Measurements from ENCODE around the gene DNAJB1.
"Not testable (repeated sequence)": the region's sequence is repeated elsewhere in the genome, so short reads cannot be mapped to it uniquely, and the experiment has no call there.

The DNAJB1 gene

GRCh38 chr19:14517840-14518505, at the start of gene DNAJB1:
Gene DNAJB1 (minus strand): TSS chr19:14518397. CDS start chr19:14518349, 48 bp downstream.
- DNase-seq, result peak; percentile 73

GRCh38 chr19:14567079-14567478, 48.9 kb upstream of the DNAJB1 start:
- DNase-seq, result no peak

DNA sequence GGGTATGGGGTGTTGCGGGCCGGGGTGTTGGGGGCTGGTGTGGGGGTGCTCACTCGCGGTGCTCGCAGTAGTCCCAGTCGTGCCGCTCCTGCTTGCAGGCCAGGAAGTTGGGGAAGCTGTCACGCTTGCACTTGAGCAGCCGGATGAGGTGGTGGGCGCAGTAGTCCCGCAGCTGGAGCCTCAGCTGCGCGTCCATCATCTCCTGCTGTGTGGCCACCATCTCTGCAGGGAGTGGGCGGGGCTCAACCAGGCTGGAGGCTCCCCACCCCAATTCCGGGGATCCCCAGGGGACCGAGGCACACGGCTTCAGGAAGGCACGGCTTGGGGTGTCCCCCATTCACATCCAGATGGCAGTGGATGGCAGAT, 48.5 kb upstream of the DNAJB1 start:
- DNase-seq, result no peak

- no peak for DNase-seq
Observed at GRCh38 chr19:14565765-14566711, 47.8 kb upstream of the DNAJB1 start.

- DNase-seq, result no peak
Observed at GRCh38 chr19:14565298-14565679, 47.1 kb upstream of the DNAJB1 start.

DNA sequence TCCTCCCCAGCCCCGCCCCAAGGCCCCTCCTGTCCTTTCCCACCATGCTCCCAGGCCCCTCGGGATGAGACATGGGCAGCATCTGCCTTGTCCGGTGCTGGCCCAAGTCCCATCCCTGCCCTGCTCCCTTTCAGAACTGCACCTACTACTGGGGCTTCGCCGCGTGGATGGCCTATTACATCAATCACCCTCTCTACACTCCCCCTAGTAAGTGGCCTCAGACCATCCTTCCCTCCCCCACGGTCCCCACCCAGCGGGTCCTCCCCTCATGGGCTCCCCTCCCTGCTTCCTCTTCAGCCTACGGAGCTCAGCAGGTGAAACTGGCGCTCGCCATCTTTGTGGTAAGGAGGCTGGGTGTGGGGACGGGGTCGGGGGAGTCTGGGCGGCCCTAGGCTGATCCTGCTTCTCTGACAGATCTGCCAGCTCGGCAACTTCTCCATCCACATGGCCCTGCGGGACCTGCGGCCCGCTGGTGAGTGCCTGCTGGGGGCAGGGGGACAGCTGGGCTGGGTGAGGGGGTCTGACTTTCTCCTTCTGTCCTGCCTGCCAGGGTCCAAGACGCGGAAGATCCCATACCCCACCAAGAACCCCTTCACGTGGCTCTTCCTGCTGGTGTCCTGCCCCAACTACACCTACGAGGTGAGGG, 46.6 kb upstream of the DNAJB1 start:
- DNase-seq, result not testable (repeated sequence)

- no peak for DNase-seq
Observed at GRCh38 chr19:14563989-14564651, 45.9 kb upstream of the DNAJB1 start.

DNA sequence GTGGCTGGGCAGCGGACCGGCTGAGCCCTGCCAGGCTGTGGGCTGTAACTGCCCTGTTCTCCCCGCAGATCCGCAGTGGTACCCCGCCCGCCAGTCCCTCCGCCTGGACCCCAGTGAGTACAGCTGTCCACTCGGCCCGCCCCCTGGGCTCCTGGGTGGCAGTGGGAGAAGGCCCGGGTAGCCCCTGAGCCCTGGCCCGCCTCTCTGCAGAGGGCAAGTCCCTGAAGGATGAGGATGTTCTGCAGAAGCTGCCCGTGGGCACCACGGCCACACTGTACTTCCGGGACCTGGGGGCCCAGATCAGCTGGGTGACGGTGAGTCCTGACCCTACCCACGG, 45.4 kb upstream of the DNAJB1 start:
- DNase-seq, result no peak

GRCh38 chr19:14562660-14563589, 44.7 kb upstream of the DNAJB1 start:
- DNase-seq, result no peak

GRCh38 chr19:14561847-14562351, 43.7 kb upstream of the DNAJB1 start:
- no peak for DNase-seq

DNA sequence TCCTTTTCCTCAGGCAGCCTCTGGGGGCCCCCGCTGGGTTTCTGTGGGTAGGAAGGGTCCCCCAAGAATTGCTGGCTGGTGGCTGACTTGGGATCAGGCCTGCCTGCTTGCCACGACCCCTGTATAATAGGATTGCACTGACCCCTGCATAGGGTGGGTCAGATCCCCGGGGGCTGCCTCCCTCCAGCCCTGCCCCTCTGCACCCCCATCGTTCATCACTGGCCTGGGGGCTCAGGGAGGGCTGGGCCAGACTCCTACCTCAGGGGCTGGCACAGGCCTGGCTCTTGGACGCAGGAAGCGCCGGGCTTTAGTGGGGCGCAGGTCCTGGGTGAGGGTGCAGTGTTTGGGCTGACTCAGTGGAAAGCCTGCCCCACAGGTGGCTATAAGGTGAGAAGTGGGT, 43.1 kb upstream of the DNAJB1 start:
- DNase-seq, result no peak

- DNase-seq, result no peak
Observed at GRCh38 chr19:14560776-14561108, 42.5 kb upstream of the DNAJB1 start.

DNA sequence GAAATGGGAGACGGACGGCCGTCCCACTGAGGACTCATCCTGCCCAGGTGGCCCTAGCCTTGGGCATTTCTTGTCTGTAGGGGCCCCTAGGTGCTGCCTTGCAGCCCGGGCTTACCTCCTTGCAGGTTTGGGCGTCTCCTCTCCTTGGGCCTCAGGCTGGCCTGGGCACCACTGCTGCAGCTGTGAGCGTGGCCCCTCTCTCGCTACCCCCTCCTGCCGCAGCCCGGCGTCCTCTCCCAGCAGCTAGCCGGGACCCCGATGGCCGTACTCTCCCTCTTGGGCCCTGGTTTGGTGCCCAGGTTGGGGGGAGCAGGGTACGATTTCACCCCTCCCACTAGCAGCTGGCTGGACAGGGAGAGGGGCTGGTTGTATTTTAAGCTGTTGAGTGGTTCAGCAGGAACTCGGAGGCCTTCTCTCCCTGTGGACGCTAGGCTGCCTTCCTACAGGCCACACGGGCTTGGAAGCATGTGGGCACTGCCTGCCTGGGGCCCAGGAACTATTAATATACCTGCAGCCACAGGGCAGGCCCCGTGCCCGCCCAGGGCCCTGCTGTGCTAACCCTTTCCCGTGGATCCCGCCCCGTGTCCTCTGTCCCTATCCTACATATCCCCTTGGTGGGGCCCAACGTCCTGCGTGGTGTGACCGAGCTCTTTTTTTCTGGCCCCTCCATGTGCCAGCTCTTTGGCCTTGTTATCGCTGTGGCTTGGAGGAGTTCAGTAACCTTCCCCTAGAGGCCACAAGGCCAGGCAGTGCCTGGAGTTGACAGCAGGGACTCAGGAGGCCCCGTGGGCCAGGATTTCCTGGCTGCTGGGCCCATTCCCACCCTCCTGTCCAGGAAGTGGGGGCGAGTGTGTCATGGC, 41.9 kb upstream of the DNAJB1 start:
- DNase-seq, result no peak

DNA sequence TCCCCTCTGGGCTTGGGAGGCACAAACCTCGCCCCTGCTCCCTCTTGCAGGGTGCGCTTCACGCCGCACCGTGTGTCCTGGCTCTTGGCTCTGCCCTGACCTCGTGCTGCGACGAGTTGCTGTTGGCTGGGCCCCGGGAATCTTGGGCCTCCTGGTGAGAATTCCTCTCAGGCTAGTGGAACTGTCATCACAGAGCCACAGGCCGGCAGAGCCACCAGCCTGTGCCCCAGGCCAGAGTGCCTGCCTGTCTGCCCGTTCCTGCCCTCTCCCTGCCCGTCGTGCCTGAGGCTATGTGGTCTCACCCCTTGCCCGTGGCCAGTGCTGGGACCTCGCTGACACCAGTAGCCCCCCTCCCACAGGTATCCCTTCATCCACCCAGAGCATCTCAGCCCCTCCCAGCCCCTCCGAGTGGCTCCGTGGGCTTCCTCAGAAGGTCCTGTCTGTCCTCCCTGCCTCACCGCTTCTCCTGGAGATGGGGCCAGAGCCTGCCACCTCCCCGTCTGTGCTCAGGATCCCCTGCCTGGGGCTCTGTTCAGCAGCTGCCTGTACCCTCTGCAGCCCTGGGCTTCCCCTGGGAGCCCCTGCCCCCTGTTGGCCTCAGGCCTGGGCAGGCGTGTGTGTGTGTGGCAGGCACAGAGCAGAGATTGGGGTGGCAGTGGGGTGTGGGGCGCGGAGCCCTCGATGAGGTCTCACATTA, 40.3 kb upstream of the DNAJB1 start:
- no peak for DNase-seq

- DNase-seq, result peak; percentile 86
Observed at GRCh38 chr19:14556662-14557188, 38.5 kb upstream of the DNAJB1 start.

GRCh38 chr19:14555918-14556661, 37.9 kb upstream of the DNAJB1 start:
- DNase-seq, result no peak

DNA sequence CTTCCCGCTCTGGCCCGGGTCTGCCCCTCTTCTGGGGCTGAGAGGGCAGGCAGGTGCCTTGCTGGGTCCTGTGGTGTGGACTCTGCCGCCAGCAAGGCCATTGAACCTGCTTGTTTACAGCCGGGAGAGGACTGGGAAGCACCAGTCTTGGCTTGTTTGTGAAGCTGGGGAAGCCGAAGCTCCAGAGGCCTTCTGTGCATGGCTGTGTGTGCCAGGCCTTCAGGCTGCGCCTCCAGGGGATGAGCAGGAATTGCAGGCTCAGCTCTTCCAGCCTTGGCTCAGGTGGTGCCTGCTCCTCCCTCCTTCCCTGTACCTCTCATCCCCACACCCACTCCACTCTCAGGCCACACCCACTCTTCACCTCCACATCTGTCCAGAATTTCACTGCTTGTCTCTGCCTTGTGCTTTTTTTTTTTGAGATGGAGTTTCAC, 36.2 kb upstream of the DNAJB1 start:
- no peak for DNase-seq

DNA sequence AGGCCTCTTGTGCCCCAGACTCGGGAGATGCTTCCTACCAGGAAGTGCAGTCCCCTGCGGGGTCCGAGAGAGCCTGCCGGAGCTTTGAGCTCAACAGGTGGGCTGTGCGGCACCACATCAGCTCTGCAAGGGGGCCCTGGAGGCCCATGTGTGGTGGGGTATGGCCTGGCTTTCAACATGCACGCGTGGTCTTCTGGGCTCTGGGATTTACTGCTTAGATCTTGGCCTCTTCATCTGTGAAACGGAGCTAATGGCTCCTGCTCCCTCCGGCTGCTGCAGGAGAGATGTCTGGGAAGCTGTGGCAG, 35.7 kb upstream of the DNAJB1 start:
- no peak for DNase-seq

All from CD4-positive, alpha-beta T cell treated with Interleukin-17A for 4 hours (primary cell).